NB4 (cell line): ENCODE data around the gene CD200R1L.

Source experiments
- MYC ChIP-seq: IDR thresholded peaks from 2 replicates; pipeline ENCODE4 v1.6.1; 2011; ENCODE audit warnings: low read depth, low read length
- POLR2A ChIP-seq: IDR thresholded peaks from 2 replicates; pipeline ENCODE4 v1.6.1; 2011; ENCODE audit warnings: mild to moderate bottlenecking; ENCODE audit not compliant: insufficient read length; ENCODE audit errors: extremely low read depth
- TF ChIP-seq, protein P1 (sequence below): IDR thresholded peaks from one replicate; pipeline ENCODE4 v1.5.1; 2012; ENCODE audit warnings: low read depth, low read length
- TF ChIP-seq, protein P2 (sequence below): IDR thresholded peaks from 2 replicates; pipeline ENCODE4 v1.6.1; 2011; ENCODE audit warnings: low read depth, low read length

DNA sequence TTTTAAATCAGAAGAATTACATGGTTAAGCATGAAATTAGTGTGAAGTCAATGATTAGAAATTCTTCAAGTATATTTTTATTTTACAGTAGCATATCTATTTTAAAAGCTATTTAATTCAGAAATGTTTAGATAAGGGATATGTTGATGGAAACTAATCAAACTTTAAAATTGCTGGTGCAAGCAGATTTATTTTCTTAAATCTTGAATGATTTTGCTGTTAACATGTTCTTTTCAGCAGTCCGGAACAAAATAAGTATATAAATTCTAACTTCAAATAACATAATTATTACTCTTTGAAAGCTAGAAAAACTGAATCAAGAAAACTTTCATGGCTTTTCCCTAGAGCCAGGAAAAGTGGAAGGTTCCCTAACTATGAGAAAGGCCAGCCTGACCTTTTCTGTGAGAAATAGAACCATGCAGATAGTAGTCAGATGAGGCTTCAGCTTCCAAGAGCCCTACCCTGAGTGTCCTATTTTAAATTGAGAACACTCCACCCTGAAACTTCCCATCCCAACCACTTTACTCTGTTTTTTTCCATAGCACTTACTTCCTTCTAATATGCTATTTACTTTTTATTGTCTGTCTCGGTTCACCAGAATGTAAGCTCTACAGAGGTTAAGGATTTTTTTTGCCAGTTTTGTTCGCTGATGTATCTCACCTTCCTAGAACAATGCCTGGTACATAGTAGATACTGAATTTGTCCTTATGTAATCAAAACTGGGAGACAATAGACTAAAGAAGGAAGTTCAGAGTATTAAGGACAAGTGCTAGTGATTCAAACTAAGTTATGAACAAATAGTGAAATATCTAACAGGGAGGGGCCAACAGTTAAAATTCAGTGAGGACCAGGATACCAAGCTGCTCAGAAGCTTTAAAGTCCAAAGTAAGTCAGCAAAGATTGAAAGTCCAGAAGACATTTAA lies 66.8 kb downstream of the CD200R1L start:
- TF ChIP-seq, protein P1, sequence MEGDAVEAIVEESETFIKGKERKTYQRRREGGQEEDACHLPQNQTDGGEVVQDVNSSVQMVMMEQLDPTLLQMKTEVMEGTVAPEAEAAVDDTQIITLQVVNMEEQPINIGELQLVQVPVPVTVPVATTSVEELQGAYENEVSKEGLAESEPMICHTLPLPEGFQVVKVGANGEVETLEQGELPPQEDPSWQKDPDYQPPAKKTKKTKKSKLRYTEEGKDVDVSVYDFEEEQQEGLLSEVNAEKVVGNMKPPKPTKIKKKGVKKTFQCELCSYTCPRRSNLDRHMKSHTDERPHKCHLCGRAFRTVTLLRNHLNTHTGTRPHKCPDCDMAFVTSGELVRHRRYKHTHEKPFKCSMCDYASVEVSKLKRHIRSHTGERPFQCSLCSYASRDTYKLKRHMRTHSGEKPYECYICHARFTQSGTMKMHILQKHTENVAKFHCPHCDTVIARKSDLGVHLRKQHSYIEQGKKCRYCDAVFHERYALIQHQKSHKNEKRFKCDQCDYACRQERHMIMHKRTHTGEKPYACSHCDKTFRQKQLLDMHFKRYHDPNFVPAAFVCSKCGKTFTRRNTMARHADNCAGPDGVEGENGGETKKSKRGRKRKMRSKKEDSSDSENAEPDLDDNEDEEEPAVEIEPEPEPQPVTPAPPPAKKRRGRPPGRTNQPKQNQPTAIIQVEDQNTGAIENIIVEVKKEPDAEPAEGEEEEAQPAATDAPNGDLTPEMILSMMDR = no peak
- TF ChIP-seq POLR2A = no peak
- TF ChIP-seq, protein P2, sequence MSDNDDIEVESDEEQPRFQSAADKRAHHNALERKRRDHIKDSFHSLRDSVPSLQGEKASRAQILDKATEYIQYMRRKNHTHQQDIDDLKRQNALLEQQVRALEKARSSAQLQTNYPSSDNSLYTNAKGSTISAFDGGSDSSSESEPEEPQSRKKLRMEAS = no peak
- TF ChIP-seq MYC = no peak
